Measurements from ENCODE around the gene RBP3.

The RBP3 gene

GRCh38 chr10:47360419-47361040 lies 12.4 kb downstream of the RBP3 start:
- Histone ChIP-seq H3K27me3 (replicated peaks; ENCODE audit: control insufficient read depth, insufficient read depth, low read length) (peaks cover 1% of the 10 kb centered on the region; the same call in 1 of the 2 replicates), H3K4me3 (replicated peaks; ENCODE audit: low read depth, low read length) (no peak overlapping the region), H3K36me3 (ENCODE audit: control insufficient read depth, insufficient read depth, low read length) (no peaks in the 10 kb centered on the region)
- DNase-seq (ENCODE audit: extremely low read depth, insufficient read length) = no peak
- no peak for TF ChIP-seq CTCF (IDR thresholded peaks at IDR 0.05; ENCODE audit: insufficient read depth, low read length, poor library complexity, severe bottlenecking)

- H3K27me3 ChIP-seq (replicated peaks; ENCODE audit: control insufficient read depth, insufficient read depth, low read length) = peaks cover 1% of the 10 kb centered on the region; the same call in 1 of the 2 replicates
- no peak overlapping the region for H3K4me3 ChIP-seq (replicated peaks; ENCODE audit: low read depth, low read length)
- H3K36me3 ChIP-seq (ENCODE audit: control insufficient read depth, insufficient read depth, low read length) = no peaks in the 10 kb centered on the region
- peak; percentile 71 for TF ChIP-seq CTCF (IDR thresholded peaks at IDR 0.05; ENCODE audit: insufficient read depth, low read length, poor library complexity, severe bottlenecking)
- DNase-seq (ENCODE audit: extremely low read depth, insufficient read length) = no peak
These were observed 13.1 kb downstream of the RBP3 start for GRCh38 chr10:47361293-47361692.

- H3K27me3 ChIP-seq (replicated peaks; ENCODE audit: control insufficient read depth, insufficient read depth, low read length) = peaks cover 1% of the 10 kb centered on the region; the same call in 1 of the 2 replicates
- no peak overlapping the region for H3K4me3 ChIP-seq (replicated peaks; ENCODE audit: low read depth, low read length)
- no peak for DNase-seq (ENCODE audit: extremely low read depth, insufficient read length)
- no peak for TF ChIP-seq CTCF (IDR thresholded peaks at IDR 0.05; ENCODE audit: insufficient read depth, low read length, poor library complexity, severe bottlenecking)
- no peaks in the 10 kb centered on the region for H3K36me3 ChIP-seq (ENCODE audit: control insufficient read depth, insufficient read depth, low read length)
These were observed 14.0 kb downstream of the RBP3 start for GRCh38 chr10:47362199-47362598.

DNA sequence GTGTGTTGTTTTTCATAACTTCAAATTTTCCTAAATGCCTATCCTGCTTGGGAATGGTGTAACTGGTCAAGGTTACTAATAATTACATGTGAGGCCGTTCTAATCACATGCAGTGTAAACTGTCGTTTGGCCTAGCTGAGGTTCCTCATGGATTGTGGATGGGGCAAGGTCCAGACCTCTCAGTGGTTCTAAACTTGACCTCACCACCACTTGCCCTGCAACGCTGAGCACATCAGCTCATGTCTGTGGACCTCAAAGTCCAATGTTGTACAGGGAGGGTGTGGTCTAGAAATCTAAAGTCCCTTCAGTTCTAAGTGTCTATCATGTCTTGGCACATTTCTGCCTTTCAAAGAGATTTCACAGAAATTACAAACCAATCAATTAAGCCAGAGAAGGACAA lies 15.6 kb downstream of the RBP3 start:
- Histone ChIP-seq H3K36me3 (ENCODE audit: control insufficient read depth, insufficient read depth, low read length) (no peaks in the 10 kb centered on the region), H3K4me3 (replicated peaks; ENCODE audit: low read depth, low read length) (no peak overlapping the region), H3K27me3 (replicated peaks; ENCODE audit: control insufficient read depth, insufficient read depth, low read length) (peaks cover 1% of the 10 kb centered on the region; the same call in 1 of the 2 replicates)
- no peak for DNase-seq (ENCODE audit: extremely low read depth, insufficient read length)
- no peak for TF ChIP-seq CTCF (IDR thresholded peaks at IDR 0.05; ENCODE audit: insufficient read depth, low read length, poor library complexity, severe bottlenecking)

DNA sequence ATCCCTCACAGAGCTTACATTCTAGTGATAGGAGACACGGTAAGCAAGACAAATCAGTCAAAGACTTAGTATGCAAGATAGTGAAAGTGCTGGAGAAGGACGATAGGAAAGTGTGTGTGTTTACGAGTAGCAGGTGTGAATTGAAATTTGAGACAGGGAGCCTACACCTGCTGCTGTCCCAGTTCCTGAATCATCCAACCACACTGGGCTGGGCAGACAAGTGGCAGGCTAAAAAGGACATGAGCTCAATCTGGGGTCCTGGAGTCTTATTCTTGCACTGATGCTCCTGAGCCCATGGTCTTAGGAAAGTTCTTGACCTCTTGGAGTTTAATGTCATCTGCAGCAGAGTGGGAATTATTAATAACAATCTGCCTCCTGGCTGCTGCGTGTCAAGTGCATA lies 16.2 kb downstream of the RBP3 start:
- Histone ChIP-seq H3K27me3 (replicated peaks; ENCODE audit: control insufficient read depth, insufficient read depth, low read length) (peaks cover 1% of the 10 kb centered on the region; the same call in 1 of the 2 replicates), H3K36me3 (ENCODE audit: control insufficient read depth, insufficient read depth, low read length) (no peaks in the 10 kb centered on the region), H3K4me3 (replicated peaks; ENCODE audit: low read depth, low read length) (no peak overlapping the region)
- TF ChIP-seq CTCF (IDR thresholded peaks at IDR 0.05; ENCODE audit: insufficient read depth, low read length, poor library complexity, severe bottlenecking) = no peak
- no peak for DNase-seq (ENCODE audit: extremely low read depth, insufficient read length)

GRCh38 chr10:47364911-47365310 lies 16.7 kb downstream of the RBP3 start:
- no peak overlapping the region for H3K4me3 ChIP-seq (replicated peaks; ENCODE audit: low read depth, low read length)
- no peaks in the 10 kb centered on the region for H3K36me3 ChIP-seq (ENCODE audit: control insufficient read depth, insufficient read depth, low read length)
- TF ChIP-seq CTCF (IDR thresholded peaks at IDR 0.05; ENCODE audit: insufficient read depth, low read length, poor library complexity, severe bottlenecking) = no peak
- no peak for DNase-seq (ENCODE audit: extremely low read depth, insufficient read length)
- peaks cover 1% of the 10 kb centered on the region; the same call in 1 of the 2 replicates for H3K27me3 ChIP-seq (replicated peaks; ENCODE audit: control insufficient read depth, insufficient read depth, low read length)
